Uterus (tissue), 2 donors: ENCODE results near the gene WDFY2.

ENCODE experiments used
- POLR2A ChIP-seq, 2 donors: fragments of 450-650 bp; IDR thresholded peaks; one replicate each; pipeline ENCODE4 v1.6.1; 2016; ENCODE audit warnings: antibody characterized with exemption in 2 of 2, mild to moderate bottlenecking in 1 of 2, moderate library complexity in 1 of 2
- TF ChIP-seq, protein P1 (sequence below), 4 experiments: fragments of 200-600 bp in 2 of 4; fragments of 450-650 bp in 2 of 4; sonication (generic) in 2 of 4; IDR thresholded peaks; one replicate each; pipeline ENCODE4 v1.5.1; 2016 to 2019; ENCODE audit warnings: antibody characterized with exemption in 4 of 4, mild to moderate bottlenecking in 2 of 4, moderate library complexity in 1 of 4

DNA sequence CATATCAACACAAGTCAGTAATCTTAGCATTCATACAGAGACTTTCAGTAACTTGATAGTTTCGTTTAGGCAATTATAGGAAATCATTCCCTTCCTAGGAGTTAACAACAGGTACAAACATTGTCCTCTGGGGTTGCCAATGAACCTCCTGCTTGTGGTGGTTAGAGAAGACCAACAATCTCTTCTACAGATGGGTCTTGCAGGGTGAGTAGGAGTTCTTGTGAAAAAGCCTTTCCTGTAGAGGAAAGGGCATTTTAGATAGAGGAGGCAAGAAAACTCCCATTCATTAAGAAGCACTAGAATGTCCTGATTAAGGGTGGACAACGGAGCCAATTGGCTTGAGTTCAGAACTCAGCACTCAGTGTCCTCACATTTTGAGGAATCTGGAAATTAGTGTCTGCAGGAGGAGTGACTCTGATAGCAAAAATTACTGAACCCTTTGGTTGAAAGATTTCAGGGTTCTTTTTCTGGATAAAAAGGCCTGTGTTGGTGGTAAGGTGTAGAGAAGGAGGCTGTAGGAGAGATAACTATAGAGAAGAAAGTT, 4.2 kb downstream of the WDFY2 start:
- TF ChIP-seq, protein P1, sequence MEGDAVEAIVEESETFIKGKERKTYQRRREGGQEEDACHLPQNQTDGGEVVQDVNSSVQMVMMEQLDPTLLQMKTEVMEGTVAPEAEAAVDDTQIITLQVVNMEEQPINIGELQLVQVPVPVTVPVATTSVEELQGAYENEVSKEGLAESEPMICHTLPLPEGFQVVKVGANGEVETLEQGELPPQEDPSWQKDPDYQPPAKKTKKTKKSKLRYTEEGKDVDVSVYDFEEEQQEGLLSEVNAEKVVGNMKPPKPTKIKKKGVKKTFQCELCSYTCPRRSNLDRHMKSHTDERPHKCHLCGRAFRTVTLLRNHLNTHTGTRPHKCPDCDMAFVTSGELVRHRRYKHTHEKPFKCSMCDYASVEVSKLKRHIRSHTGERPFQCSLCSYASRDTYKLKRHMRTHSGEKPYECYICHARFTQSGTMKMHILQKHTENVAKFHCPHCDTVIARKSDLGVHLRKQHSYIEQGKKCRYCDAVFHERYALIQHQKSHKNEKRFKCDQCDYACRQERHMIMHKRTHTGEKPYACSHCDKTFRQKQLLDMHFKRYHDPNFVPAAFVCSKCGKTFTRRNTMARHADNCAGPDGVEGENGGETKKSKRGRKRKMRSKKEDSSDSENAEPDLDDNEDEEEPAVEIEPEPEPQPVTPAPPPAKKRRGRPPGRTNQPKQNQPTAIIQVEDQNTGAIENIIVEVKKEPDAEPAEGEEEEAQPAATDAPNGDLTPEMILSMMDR (IDR thresholded peaks at IDR 0.05) = no peak
- TF ChIP-seq POLR2A (IDR thresholded peaks at IDR 0.05) = no peak
